GM23248 (cell line): Measurements from ENCODE around the gene ARHGAP25. TPM values are rescaled to one million over a fixed set of nuclear protein-coding genes. Genes with fewer than 3 reads are reported as not detected.

Experiments used
- DNase-seq: peaks from one replicate; pipeline ENCODE4 v3.0.0-alpha.2; 2015
- H2AFZ ChIP-seq: fragments of 200-600 bp; sonication (generic); 2 replicates; pipeline ENCODE4 v1.6.1; 2016; ENCODE audit warnings: antibody characterized with exemption
- H3F3A ChIP-seq: fragments of 200-600 bp; sonication (generic); 2 replicates; pipeline ENCODE4 v1.6.1; 2016; ENCODE audit warnings: mild to moderate bottlenecking, antibody characterized with exemption, mixed run types; ENCODE audit not compliant: insufficient read depth
- H3K27ac ChIP-seq: fragments of 200-600 bp; sonication (generic); 2 replicates; pipeline ENCODE4 v1.5.1; 2016; ENCODE audit warnings: mild to moderate bottlenecking
- H3K27me3 ChIP-seq: fragments of 200-600 bp; sonication (generic); replicated peaks from 2 replicates; pipeline ENCODE4 v1.6.1; 2016; ENCODE audit warnings: mild to moderate bottlenecking; ENCODE audit not compliant: insufficient read depth
- H3K36me3 ChIP-seq: fragments of 200-600 bp; sonication (generic); 2 replicates; pipeline ENCODE4 v1.6.1; 2016; ENCODE audit warnings: low read depth, mild to moderate bottlenecking
- H3K4me1 ChIP-seq: fragments of 200-600 bp; sonication (generic); 2 replicates; pipeline ENCODE4 v1.6.1; 2016; ENCODE audit warnings: mild to moderate bottlenecking; ENCODE audit not compliant: insufficient read depth
- H3K4me2 ChIP-seq: fragments of 200-600 bp; sonication (generic); one replicate; pipeline ENCODE4 v1.6.1; 2016; ENCODE audit warnings: mild to moderate bottlenecking; ENCODE audit not compliant: unreplicated experiment
- H3K4me3 ChIP-seq: fragments of 200-600 bp; sonication (generic); 2 replicates; pipeline ENCODE4 v1.5.1; 2016; ENCODE audit warnings: mild to moderate bottlenecking
- H3K79me2 ChIP-seq: fragments of 200-600 bp; sonication (generic); 2 replicates; pipeline ENCODE4 v1.6.1; 2016; ENCODE audit warnings: mild to moderate bottlenecking; ENCODE audit not compliant: insufficient read depth
- H3K9ac ChIP-seq: fragments of 200-600 bp; sonication (generic); 2 replicates; pipeline ENCODE4 v1.6.1; 2016; ENCODE audit warnings: mild to moderate bottlenecking
- H3K9me2 ChIP-seq: fragments of 200-600 bp; sonication (generic); 2 replicates; pipeline ENCODE4 v1.6.1; 2016; ENCODE audit warnings: mixed run types, mild to moderate bottlenecking, moderate library complexity; ENCODE audit not compliant: insufficient read depth
- H3K9me3 ChIP-seq: fragments of 200-600 bp; sonication (generic); one replicate; pipeline ENCODE4 v1.6.1; 2017; ENCODE audit warnings: low read depth
- H4K20me1 ChIP-seq: fragments of 200-600 bp; sonication (generic); 2 replicates; pipeline ENCODE4 v1.6.0; 2016; ENCODE audit not compliant: insufficient read depth
- EZH2 ChIP-seq: fragments of 200-600 bp; sonication (generic); IDR thresholded peaks from 2 replicates; pipeline ENCODE4 v1.6.1; 2018; ENCODE audit warnings: antibody characterized with exemption, mild to moderate bottlenecking; ENCODE audit not compliant: insufficient read depth, poor library complexity, severe bottlenecking
- EZH2phosphoT487 ChIP-seq: fragments of 200-600 bp; sonication (generic); IDR thresholded peaks from 2 replicates; pipeline ENCODE4 v1.6.1; 2018; ENCODE audit warnings: antibody characterized with exemption, moderate library complexity, mild to moderate bottlenecking, low read depth; ENCODE audit not compliant: insufficient read depth
- WGBS, 2 experiments: methylation state at CpG; one replicate each; pipeline ENCODE4 v1.1.6; 2015 to 2017; ENCODE audit warnings: low lambda C conversion rate in 2 of 2, low coverage in 1 of 2; ENCODE audit errors: missing lambda C conversion rate in 2 of 2; 5-methylcytosine and 5-hydroxymethylcytosine counted together
- in situ Hi-C: fragments of 300-500 bp; cut with MboI; formaldehyde crosslinking; loops from 2 replicates; pipeline ENCODE4 v1.15.0; 2020
- polyA plus RNA-seq: library from polyadenylated mRNA; unstranded; fragments of >200 nt; fragmentation: Nextera tagmentation; extraction: Ambion mirVana; gene quantifications from 2 replicates; pipeline ENCODE4 v1.2.1, GENCODE V29; 2016
- total RNA-seq: library from RNA; depleted of rRNA; stranded (reverse); fragments of >200 nt; shearing (Covaris generic); gene quantifications from 2 replicates; pipeline ENCODE4 v1.2.3, GENCODE V29; 2014

The ARHGAP25 gene
- total and polyA plus RNA-seq, 2 experiments from 2014 or later: not detected

DNA sequence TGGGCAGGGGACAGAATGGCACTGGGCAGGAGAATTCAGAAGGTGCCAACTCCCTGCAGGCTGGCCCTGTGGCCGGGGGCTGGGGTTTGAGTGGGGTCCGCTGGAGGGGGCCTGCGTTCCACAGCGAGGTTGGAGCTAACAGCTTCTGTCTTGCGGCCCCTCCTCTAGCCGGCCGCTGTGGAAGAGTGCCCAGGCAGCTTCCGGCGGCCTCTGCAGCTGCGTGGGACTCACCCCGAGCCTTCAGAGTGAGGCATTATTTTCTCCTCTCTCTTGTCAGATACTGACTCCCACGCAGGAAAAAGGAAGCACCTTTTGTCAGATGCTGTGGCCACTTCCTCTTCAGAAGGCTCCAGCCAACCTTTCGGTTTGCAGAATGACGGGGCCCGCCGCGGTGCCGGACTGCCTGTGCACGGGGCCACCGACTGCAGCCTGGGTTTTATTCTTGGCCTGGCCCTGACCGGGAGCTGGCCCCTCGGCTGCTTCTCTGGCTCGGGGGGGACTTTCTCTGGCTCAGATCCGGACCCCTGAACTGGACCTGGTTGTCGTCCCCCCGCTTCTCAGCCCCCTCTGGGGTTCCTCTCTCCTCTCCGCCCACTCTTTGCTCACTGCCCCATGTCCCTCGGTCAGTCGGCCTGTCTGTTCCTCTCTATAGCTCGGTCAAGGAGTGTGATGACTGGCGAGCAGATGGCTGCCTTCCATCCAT, 40.1 kb downstream of the ARHGAP25 start:
- DNase-seq: no peak
- no peak overlapping the region for H3K4me2 ChIP-seq
- H2AFZ ChIP-seq: no peak overlapping the region

GRCh38 chr2:68775272-68775842, 40.7 kb downstream of the ARHGAP25 start:
- Histone ChIP-seq H3F3A (no peaks in the 10 kb centered on the region), H3K9me3 (no peaks in the 10 kb centered on the region), H3K79me2 (no peaks in the 10 kb centered on the region), H3K9me2 (no peaks in the 10 kb centered on the region), H3K4me3 (no peak overlapping the region), H3K9ac (no peak overlapping the region), H3K27ac (no peak overlapping the region), H3K36me3 (no peaks in the 10 kb centered on the region), H2AFZ (no peak overlapping the region), H4K20me1 (no peaks in the 10 kb centered on the region), H3K27me3 (peaks cover 5% of the 10 kb centered on the region; the same call in 1 of the 2 replicates), H3K4me1 (no peaks in the 10 kb centered on the region), H3K4me2 (no peak overlapping the region)
- in situ Hi-C loops: no loop called here
- 59 to 62% methylated on average over 13 of the region's 13 CpGs for WGBS, 2 experiments
- no peak for DNase-seq
- TF ChIP-seq EZH2 (no peak), EZH2phosphoT487 (no peak)

More for the DNA sequence above, 40.1 kb downstream of the ARHGAP25 start:
- Histone ChIP-seq H3K4me3 (no peak overlapping the region), H3K27me3 (peaks cover 5% of the 10 kb centered on the region; the same call in 1 of the 2 replicates), H3F3A (no peaks in the 10 kb centered on the region), H3K36me3 (no peaks in the 10 kb centered on the region), H3K79me2 (no peaks in the 10 kb centered on the region), H3K4me1 (no peaks in the 10 kb centered on the region), H3K27ac (no peak overlapping the region), H4K20me1 (no peaks in the 10 kb centered on the region), H3K9me2 (no peaks in the 10 kb centered on the region), H3K9me3 (no peaks in the 10 kb centered on the region), H3K9ac (no peak overlapping the region)
- in situ Hi-C loops: no loop called here
- TF ChIP-seq EZH2 (no peak), EZH2phosphoT487 (no peak)
- 81 to 82% methylated on average over 21 to 31 of the region's 31 CpGs for WGBS, 2 experiments

GRCh38 chr2:68776124-68776523, 41.5 kb downstream of the ARHGAP25 start:
- Histone ChIP-seq H3K4me1 (no peaks in the 10 kb centered on the region), H3K9me2 (no peaks in the 10 kb centered on the region), H3K27me3 (peaks cover under 1% of the 10 kb centered on the region; the same call in 1 of the 2 replicates), H3K27ac (no peak overlapping the region), H3K36me3 (no peaks in the 10 kb centered on the region), H3K4me3 (no peak overlapping the region), H3K4me2 (no peak overlapping the region), H3K9ac (no peak overlapping the region), H3F3A (no peaks in the 10 kb centered on the region), H3K79me2 (no peaks in the 10 kb centered on the region), H3K9me3 (no peaks in the 10 kb centered on the region), H2AFZ (no peak overlapping the region), H4K20me1 (no peaks in the 10 kb centered on the region)
- DNase-seq: no peak
- in situ Hi-C loops: no loop called here
- no peak for TF ChIP-seq EZH2
- 92 to 98% methylated on average over 2 of the region's 2 CpGs for WGBS, 2 experiments

- H3K4me3 ChIP-seq: no peak overlapping the region
- H3K79me2 ChIP-seq: no peaks in the 10 kb centered on the region
- no peaks in the 10 kb centered on the region for H4K20me1 ChIP-seq
- no peak overlapping the region for H3K4me2 ChIP-seq
- in situ Hi-C loops: no loop called here
- no peaks in the 10 kb centered on the region for H3F3A ChIP-seq
- H3K27me3 ChIP-seq: peaks cover 12% of the 10 kb centered on the region; the same call in 1 of the 2 replicates
- no peaks in the 10 kb centered on the region for H3K9me2 ChIP-seq
- no peaks in the 10 kb centered on the region for H3K9me3 ChIP-seq
- DNase-seq: no peak
- no peak overlapping the region for H3K27ac ChIP-seq
- no peaks in the 10 kb centered on the region for H3K4me1 ChIP-seq
- no peaks in the 10 kb centered on the region for H3K36me3 ChIP-seq
- H2AFZ ChIP-seq: no peak overlapping the region
- H3K9ac ChIP-seq: no peak overlapping the region
- no peak for TF ChIP-seq EZH2phosphoT487
- TF ChIP-seq EZH2: no peak
These were observed 45.0 kb downstream of the ARHGAP25 start for GRCh38 chr2:68779595-68779994.
